Breast epithelium (tissue), 4 donors: Measurements from ENCODE around the gene RALGPS1. TPM values are rescaled to one million over a fixed set of nuclear protein-coding genes. Genes with fewer than 3 reads are reported as not detected.
A peak's percentile ranks its signal among the peaks of the same experiment; 100 is the strongest.

Experiments used
- DNase-seq, 2 donors: peaks; one replicate each; pipeline ENCODE4 v3.0.0-alpha.2; 2019; ENCODE audit warnings: low spot score in 2 of 2
- H3K27ac ChIP-seq, 2 donors: fragments of 200-600 bp; sonication (generic) in 1 of 2; one replicate each; pipeline ENCODE4 v1.5.1; 2016 to 2019; ENCODE audit warnings: mild to moderate bottlenecking in 1 of 2
- H3K27me3 ChIP-seq, 2 donors: fragments of 200-600 bp; sonication (generic) in 1 of 2; one replicate each; pipeline versions ENCODE4 v1.5.1 to v1.6.0; 2017 to 2019; ENCODE audit warnings: control low read depth in 1 of 2, mild to moderate bottlenecking in 1 of 2
- H3K36me3 ChIP-seq: fragments of 200-600 bp; one replicate; pipeline ENCODE4 v1.5.1; 2019
- H3K4me1 ChIP-seq, 2 donors: fragments of 200-600 bp; sonication (generic); one replicate each; pipeline ENCODE4 v1.5.1; 2016 to 2019; ENCODE audit warnings: control low read depth in 1 of 2
- H3K4me3 ChIP-seq, 3 donors: fragments of 200-600 bp; sonication (generic); 1 replicate in 2 of 3; 2 replicates in 1 of 3; pipeline ENCODE4 v1.5.1; 2016 to 2019; ENCODE audit warnings: mild to moderate bottlenecking in 3 of 3, moderate library complexity in 2 of 3
- H3K9me3 ChIP-seq, 2 donors: fragments of 200-600 bp; sonication (generic) in 1 of 2; one replicate each; pipeline ENCODE4 v1.5.1; 2016 to 2019; ENCODE audit warnings: control low read depth in 1 of 2
- CTCF ChIP-seq, 3 donors: fragments of 450-650 bp; IDR thresholded peaks; one replicate each; pipeline ENCODE4 v1.5.1; 2016 to 2017; ENCODE audit warnings: antibody characterized with exemption in 3 of 3, mild to moderate bottlenecking in 3 of 3, moderate library complexity in 3 of 3
- POLR2A ChIP-seq: fragments of 450-650 bp; IDR thresholded peaks from one replicate; pipeline ENCODE4 v1.6.1; 2016; ENCODE audit warnings: antibody characterized with exemption, mild to moderate bottlenecking, moderate library complexity
- POLR2AphosphoS5 ChIP-seq, 3 donors: sonication (generic); formaldehyde crosslinking; IDR thresholded peaks; one replicate each; pipeline ENCODE4 v1.6.1; 2017; ENCODE audit warnings: antibody characterized with exemption in 3 of 3
- intact Hi-C: fragments of 100-400 bp; cut with DNase I; formaldehyde crosslinking; loops from one replicate; pipeline ENCODE4 v1.15.1; 2023; ENCODE audit warnings: low total_unique reads
- total RNA-seq, 3 donors: library from RNA; depleted of rRNA; stranded (reverse); fragments of >200 nt; gene quantifications; one replicate each; pipeline ENCODE4 v1.1.0, GENCODE V29; 2016

Gene RALGPS1
- total RNA-seq, 3 donors from 2014 or later, result 5.8 to 30.7 (median 15.1) TPM

GRCh38 chr9:127038531-127038930 lies 123.9 kb downstream of the RALGPS1 start:
- no peak for TF ChIP-seq CTCF (IDR thresholded peaks at IDR 0.05)
- TF ChIP-seq POLR2A, result no peak
- no peak for TF ChIP-seq POLR2AphosphoS5 (IDR thresholded peaks at IDR 0.05)
- Histone ChIP-seq H3K4me3 (no peak overlapping the region), H3K27me3 (no peaks in the 10 kb centered on the region), H3K36me3 (no peaks in the 10 kb centered on the region), H3K4me1 (peaks cover 0 to 21% of the 10 kb centered on the region in 2 donors), H3K27ac (no peak overlapping the region), H3K9me3 (no peaks in the 10 kb centered on the region)
- DNase-seq, result no peak
- intact Hi-C loops, result loop anchor here (1.0 kb wide), 1 partner anchor 16 kb away; no protein-coding TSS in a partner anchor

- Histone ChIP-seq H3K4me3 (no peak overlapping the region), H3K4me1 (peaks cover 0 to 21% of the 10 kb centered on the region in 2 donors), H3K9me3 (no peaks in the 10 kb centered on the region), H3K27me3 (no peaks in the 10 kb centered on the region), H3K36me3 (no peaks in the 10 kb centered on the region), H3K27ac (no peak overlapping the region)
- DNase-seq, result no peak
- intact Hi-C loops, result no loop called here
- TF ChIP-seq POLR2A (no peak), CTCF (IDR thresholded peaks at IDR 0.05) (no peak), POLR2AphosphoS5 (IDR thresholded peaks at IDR 0.05) (no peak)
Measured at GRCh38 chr9:127039492-127039891, 124.9 kb downstream of the RALGPS1 start.

GRCh38 chr9:127045148-127045547 lies 130.6 kb downstream of the RALGPS1 start:
- H3K27me3 ChIP-seq, result no peaks in the 10 kb centered on the region

GRCh38 chr9:127047971-127048370 lies 133.4 kb downstream of the RALGPS1 start:
- DNase-seq, result no peak
- Histone ChIP-seq H3K27me3 (no peaks in the 10 kb centered on the region), H3K4me3 (no peak overlapping the region), H3K36me3 (no peaks in the 10 kb centered on the region), H3K4me1 (no peaks in the 10 kb centered on the region), H3K9me3 (no peaks in the 10 kb centered on the region), H3K27ac (peak overlapping the region in 1 of 2 donors; percentile 27)
- TF ChIP-seq CTCF (IDR thresholded peaks at IDR 0.05) (no peak), POLR2AphosphoS5 (IDR thresholded peaks at IDR 0.05) (no peak), POLR2A (no peak)
- intact Hi-C loops, result no loop called here

More at GRCh38 chr9:127045148-127045547, 130.6 kb downstream of the RALGPS1 start:
- TF ChIP-seq POLR2A (no peak), POLR2AphosphoS5 (IDR thresholded peaks at IDR 0.05) (no peak), CTCF (IDR thresholded peaks at IDR 0.05) (no peak)
- H3K36me3 ChIP-seq, result no peaks in the 10 kb centered on the region
- no peak overlapping the region for H3K4me3 ChIP-seq
- no peak overlapping the region for H3K27ac ChIP-seq
- intact Hi-C loops, result no loop called here
- H3K4me1 ChIP-seq, result no peaks in the 10 kb centered on the region
- DNase-seq, result no peak
- no peaks in the 10 kb centered on the region for H3K9me3 ChIP-seq

GRCh38 chr9:127049044-127049443 lies 134.5 kb downstream of the RALGPS1 start:
- Histone ChIP-seq H3K4me3 (no peak overlapping the region), H3K36me3 (no peaks in the 10 kb centered on the region), H3K27ac (peak overlapping the region; percentile 8 to 78), H3K27me3 (no peaks in the 10 kb centered on the region), H3K9me3 (no peaks in the 10 kb centered on the region), H3K4me1 (no peaks in the 10 kb centered on the region)
- DNase-seq, result peak in 1 of 2 donors; percentile 43
- intact Hi-C loops, result no loop called here
- TF ChIP-seq POLR2A (no peak), CTCF (IDR thresholded peaks at IDR 0.05) (peak in 1 of 3 donors; percentile 23), POLR2AphosphoS5 (IDR thresholded peaks at IDR 0.05) (peak; percentile 48 to 63 (median 63))
